Activated T-cell treated with anti-CD3 and anti-CD28 coated beads, Interleukin-2, amount 50 U/mL, for 24 hours (primary cell): Measurements from ENCODE around the gene KCNIP4.

Source experiments
- DNase-seq: peaks from one replicate; pipeline ENCODE4 v3.0.0-alpha.2; 2020
- H3K27ac Mint-ChIP-seq: 2 replicates; pipeline ENCODE4 v1.8.0; 2020; ENCODE audit warnings: mild to moderate bottlenecking, mixed read lengths
- H3K27me3 Mint-ChIP-seq: 2 replicates; pipeline ENCODE4 v1.8.0; 2020; ENCODE audit warnings: mixed read lengths
- H3K36me3 Mint-ChIP-seq: 2 replicates; pipeline ENCODE4 v1.8.0; 2020; ENCODE audit warnings: low read depth, mixed read lengths
- H3K4me1 Mint-ChIP-seq: 2 replicates; pipeline ENCODE4 v1.8.0; 2020; ENCODE audit warnings: low read depth, mixed read lengths
- H3K4me3 Mint-ChIP-seq: 2 replicates; pipeline ENCODE4 v1.8.0; 2020; ENCODE audit warnings: mild to moderate bottlenecking, moderate library complexity, mixed read lengths
- H3K9me3 Mint-ChIP-seq: 2 replicates; pipeline ENCODE4 v1.8.0; 2020; ENCODE audit warnings: mixed read lengths

Gene KCNIP4

DNA sequence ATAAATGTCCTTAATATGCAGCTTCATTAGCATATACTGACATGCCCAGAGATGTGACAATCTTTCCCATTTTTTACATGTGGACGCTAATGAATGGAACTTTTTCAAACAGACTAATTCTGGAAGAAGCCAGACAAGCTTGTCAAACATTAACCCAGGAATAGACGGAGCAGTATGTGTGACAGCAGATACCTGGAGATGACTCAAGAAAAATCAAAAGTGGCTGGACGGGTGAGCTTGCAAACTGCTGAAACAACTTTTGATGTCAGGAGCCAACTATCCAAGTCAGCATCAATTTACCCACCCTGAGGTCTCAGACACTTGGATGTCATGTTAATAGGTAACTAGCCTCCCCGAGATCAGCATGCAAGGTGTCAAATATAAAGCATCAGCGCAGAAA lies 1065.3 kb downstream of the KCNIP4 start:
- no peak overlapping the region for H3K4me3 Mint-ChIP-seq
- H3K27me3 Mint-ChIP-seq = no peaks in the 10 kb centered on the region
- H3K27ac Mint-ChIP-seq = no peak overlapping the region
- H3K4me1 Mint-ChIP-seq = no peaks in the 10 kb centered on the region
- DNase-seq = no peak
- no peaks in the 10 kb centered on the region for H3K36me3 Mint-ChIP-seq
- H3K9me3 Mint-ChIP-seq = peaks cover 10% of the 10 kb centered on the region

DNA sequence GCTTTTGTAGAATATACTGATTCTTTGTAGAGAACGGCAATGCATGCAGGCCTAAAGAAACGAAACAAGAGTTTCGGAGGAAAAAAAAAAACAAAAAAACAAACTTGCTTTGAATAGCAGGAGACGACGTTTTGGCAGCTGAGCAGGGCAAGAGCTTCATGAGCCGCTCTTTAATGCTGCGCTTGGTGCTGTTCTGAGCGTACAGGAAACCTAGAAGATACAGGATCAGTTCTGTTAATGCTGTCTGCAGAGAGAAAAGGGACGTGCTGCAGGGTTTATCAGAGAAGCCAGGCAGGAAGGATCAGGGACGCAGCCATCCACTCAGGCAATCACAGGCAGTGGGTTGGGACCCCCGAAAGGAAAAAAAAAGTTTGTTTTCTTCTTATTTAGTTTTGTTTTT lies 1066.1 kb downstream of the KCNIP4 start:
- Mint-ChIP-seq H3K4me1 (no peaks in the 10 kb centered on the region), H3K4me3 (no peak overlapping the region), H3K9me3 (peaks cover 10% of the 10 kb centered on the region), H3K36me3 (no peaks in the 10 kb centered on the region), H3K27ac (no peak overlapping the region), H3K27me3 (no peaks in the 10 kb centered on the region)
- DNase-seq = no peak

DNA sequence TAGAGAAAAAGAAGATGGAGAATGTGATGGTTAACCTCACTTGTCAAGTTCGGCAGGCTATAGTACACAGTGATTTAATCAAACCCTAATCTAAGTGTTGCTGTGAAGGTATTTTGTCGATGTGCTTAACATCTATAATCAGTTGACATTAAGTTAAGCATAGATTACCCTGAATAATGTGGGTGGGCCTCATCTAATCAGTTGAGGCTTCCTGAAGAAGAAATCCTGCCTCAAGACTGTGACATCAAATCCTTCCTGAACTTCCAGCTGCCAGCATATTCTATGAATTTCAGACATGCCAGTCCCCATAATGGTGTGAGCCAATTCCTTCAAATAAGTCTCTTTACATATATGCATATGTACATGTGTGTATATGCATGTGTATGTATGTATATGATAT lies 1066.9 kb downstream of the KCNIP4 start:
- Mint-ChIP-seq H3K4me3 (no peak overlapping the region), H3K9me3 (peaks cover 12% of the 10 kb centered on the region), H3K27ac (no peak overlapping the region), H3K36me3 (no peaks in the 10 kb centered on the region), H3K4me1 (no peaks in the 10 kb centered on the region), H3K27me3 (no peaks in the 10 kb centered on the region)
- no peak for DNase-seq

DNA sequence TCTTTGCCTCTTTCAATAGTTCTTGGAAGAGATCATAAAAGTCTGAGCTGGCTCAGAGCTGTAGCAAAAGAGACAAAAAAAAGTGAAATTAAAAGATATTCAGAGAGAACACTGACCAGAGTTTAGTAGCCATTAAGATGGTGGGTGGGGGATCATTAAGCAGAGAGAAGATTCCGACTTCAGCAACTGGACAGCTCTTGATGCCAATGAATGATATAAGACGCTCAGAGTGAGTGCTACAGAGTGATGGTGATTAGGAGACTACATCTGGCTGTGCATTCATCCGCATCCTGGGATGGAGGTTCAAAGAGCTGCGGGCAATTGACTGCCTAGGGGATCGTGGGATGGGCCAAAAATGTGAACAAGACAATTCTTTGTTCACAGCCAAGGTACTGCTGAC lies 1069.8 kb downstream of the KCNIP4 start:
- DNase-seq = no peak
- H3K36me3 Mint-ChIP-seq = no peaks in the 10 kb centered on the region
- H3K9me3 Mint-ChIP-seq = peaks cover 7% of the 10 kb centered on the region
- H3K4me1 Mint-ChIP-seq = no peaks in the 10 kb centered on the region
- no peak overlapping the region for H3K27ac Mint-ChIP-seq
- no peak overlapping the region for H3K4me3 Mint-ChIP-seq
- H3K27me3 Mint-ChIP-seq = no peaks in the 10 kb centered on the region

DNA sequence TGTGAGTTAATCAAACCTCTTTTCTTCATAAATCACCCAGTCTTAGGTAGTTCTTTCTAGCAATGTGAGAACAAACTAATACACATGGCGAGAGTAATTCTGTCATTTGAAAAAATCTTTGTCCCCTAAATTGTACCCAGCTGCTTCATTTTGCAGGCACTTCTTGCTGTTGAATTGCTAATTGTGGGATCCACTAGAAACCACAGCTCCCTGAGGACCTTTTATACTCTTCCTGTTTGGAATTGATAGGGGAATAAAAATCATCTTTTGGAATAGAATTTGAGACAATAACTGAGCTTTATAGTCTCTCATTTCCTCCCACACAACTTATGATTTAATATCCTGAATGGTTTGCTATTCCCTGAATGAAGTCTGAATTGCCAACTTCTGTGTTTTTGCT lies 1078.1 kb downstream of the KCNIP4 start:
- no peak overlapping the region for H3K4me3 Mint-ChIP-seq
- no peaks in the 10 kb centered on the region for H3K27me3 Mint-ChIP-seq
- no peak for DNase-seq
- H3K4me1 Mint-ChIP-seq = no peaks in the 10 kb centered on the region
- H3K36me3 Mint-ChIP-seq = no peaks in the 10 kb centered on the region
- no peaks in the 10 kb centered on the region for H3K9me3 Mint-ChIP-seq
- H3K27ac Mint-ChIP-seq = no peak overlapping the region

DNA sequence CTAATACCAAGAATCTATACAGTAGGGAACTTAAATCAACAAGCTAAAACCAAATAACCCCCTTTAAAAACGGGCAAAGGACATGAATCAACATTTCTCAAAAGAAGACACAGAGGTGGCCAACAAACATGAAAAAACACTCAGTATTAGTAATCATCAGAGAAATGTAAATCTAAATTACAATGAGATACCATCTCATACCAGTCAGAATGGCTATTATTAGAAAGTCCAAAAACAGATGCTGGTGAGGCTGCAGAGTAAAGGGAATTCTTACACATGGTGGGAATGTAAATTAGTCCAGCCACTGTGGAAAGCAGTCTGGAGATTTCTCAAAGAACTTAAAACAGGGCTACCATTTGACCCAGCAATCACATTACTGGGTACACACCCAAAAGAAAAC lies 1080.5 kb downstream of the KCNIP4 start:
- no peaks in the 10 kb centered on the region for H3K4me1 Mint-ChIP-seq
- no peak overlapping the region for H3K4me3 Mint-ChIP-seq
- H3K9me3 Mint-ChIP-seq = peaks cover 5% of the 10 kb centered on the region
- DNase-seq = no peak
- no peak overlapping the region for H3K27ac Mint-ChIP-seq
- H3K27me3 Mint-ChIP-seq = no peaks in the 10 kb centered on the region
- H3K36me3 Mint-ChIP-seq = no peaks in the 10 kb centered on the region

DNA sequence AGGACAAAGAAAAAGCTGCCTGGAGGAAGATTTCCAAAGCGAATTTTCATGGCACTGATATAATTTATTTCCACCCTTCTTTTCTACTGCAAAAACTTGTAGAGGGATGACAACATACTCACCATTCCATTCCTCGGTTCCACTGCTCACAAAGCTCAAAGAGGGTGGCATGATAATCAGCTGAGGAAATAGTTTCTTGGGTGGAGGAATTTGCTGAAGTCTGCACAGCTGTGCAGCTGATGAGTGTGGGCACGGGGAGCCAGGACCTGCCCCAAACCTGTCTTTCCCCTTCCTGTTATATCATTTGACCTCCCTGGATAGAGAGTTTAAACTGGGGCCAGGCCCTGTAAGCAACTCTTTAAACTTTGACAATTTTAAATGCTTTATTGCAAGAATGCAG lies 1087.7 kb downstream of the KCNIP4 start:
- Mint-ChIP-seq H3K27me3 (no peaks in the 10 kb centered on the region), H3K27ac (no peak overlapping the region), H3K4me3 (no peak overlapping the region), H3K4me1 (no peaks in the 10 kb centered on the region), H3K36me3 (no peaks in the 10 kb centered on the region), H3K9me3 (peaks cover 5% of the 10 kb centered on the region)
- no peak for DNase-seq

DNA sequence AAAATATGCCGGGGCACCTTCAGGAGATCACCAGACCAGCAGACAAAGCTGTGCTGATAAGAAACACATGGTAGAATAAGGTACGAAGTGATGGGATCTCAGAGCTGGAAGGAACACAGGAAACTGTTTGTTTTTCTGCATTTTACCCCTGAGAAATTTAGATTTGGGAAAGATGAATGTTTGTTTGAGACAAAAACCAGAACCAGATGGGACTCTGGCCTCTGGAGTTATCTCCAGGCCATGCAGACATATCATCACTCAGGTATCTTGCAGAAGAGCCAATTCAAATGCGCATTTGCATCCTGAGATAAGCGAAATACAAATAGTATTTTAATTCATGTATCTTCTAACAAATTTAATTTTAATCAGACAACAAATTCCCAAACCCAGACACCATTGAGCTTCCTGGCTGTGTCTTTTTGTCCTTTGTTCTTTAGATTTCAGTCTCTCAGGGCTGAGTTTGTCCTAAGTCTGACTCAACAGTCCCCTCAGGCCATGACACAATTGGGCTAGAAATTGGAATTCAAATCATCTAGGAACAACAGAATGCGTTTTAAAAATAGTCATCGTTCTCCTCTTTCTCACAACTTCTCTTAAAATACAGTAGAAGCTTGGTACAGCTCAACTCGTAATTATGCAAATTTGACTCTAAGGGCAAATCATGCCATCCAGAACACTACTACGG lies 1089.3 kb downstream of the KCNIP4 start:
- Mint-ChIP-seq H3K27me3 (no peaks in the 10 kb centered on the region), H3K4me1 (no peaks in the 10 kb centered on the region), H3K4me3 (no peak overlapping the region), H3K9me3 (peaks cover 5% of the 10 kb centered on the region), H3K36me3 (no peaks in the 10 kb centered on the region), H3K27ac (no peak overlapping the region)
- no peak for DNase-seq

DNA sequence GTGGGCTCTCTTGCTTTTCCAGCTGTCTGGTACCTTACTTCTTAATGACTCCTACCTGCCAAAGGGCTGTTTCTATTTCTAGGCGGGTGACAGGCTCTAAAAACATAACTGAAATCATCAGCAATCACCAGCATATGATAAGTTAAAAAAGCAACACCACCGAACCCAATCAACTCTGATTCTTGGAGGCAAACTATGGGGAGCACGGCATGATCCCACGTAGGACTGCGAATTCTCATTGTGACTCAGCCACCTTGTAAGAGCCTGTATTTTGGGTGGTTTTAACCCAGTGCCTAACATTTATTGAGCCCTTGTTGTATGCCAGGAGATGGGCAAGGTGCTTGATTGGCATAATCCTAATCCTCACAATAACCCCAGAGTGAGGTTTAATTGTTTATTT lies 1091.5 kb downstream of the KCNIP4 start:
- Mint-ChIP-seq H3K27me3 (no peaks in the 10 kb centered on the region), H3K9me3 (peaks cover 18% of the 10 kb centered on the region), H3K4me3 (no peak overlapping the region), H3K36me3 (no peaks in the 10 kb centered on the region), H3K27ac (no peak overlapping the region), H3K4me1 (no peaks in the 10 kb centered on the region)
- no peak for DNase-seq

DNA sequence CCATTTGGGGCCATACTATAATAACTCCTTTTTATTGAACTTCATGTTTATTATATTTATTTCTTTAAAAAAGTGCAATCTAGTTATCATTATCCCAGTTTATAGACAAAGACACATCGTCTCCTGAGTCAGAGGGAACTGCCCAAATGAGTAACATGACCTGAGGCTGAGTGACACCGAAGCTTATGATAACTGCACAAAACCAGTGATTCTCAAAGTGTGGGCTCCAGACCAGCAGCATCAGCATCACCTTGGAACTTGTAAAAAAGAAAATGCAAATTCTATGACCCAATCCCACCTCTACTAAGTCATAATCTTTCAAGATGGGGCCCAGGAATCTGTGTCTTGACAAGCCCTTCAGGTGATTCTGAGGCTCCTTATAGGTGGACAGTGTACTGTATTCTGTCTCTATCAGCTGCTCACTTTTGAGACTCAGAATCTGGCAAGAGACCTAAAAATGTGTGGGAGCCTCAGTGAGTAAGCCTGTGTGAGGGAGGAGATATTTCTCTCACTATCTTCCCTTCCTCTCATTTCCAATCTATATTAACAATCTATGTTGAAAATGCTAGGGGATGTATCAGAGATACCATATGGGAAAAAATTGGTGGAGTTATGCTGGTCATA lies 1101.3 kb downstream of the KCNIP4 start:
- Mint-ChIP-seq H3K27ac (no peak overlapping the region), H3K4me1 (no peaks in the 10 kb centered on the region), H3K27me3 (no peaks in the 10 kb centered on the region), H3K36me3 (no peaks in the 10 kb centered on the region), H3K9me3 (peaks cover 13% of the 10 kb centered on the region), H3K4me3 (no peak overlapping the region)
- no peak for DNase-seq

DNA sequence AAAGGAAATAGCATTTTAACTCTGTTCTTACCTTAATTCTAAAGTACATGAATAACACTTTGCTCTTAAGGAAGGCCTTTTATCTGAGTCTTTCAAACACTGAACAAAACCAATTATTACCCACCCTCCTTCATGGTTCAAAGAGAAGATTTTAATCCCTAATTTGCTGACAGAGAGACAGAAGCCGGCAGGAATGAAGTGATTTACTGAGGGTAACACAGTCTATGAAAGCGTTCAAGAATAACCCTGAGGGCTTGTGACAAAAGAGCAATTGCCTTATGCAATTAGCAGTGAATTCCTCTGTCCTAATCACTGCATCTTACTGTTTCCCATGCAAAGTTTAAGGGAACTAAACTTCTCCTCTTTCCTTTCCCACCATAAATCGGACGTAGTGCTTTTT lies 1104.3 kb downstream of the KCNIP4 start:
- DNase-seq = no peak
- no peak overlapping the region for H3K4me3 Mint-ChIP-seq
- H3K27ac Mint-ChIP-seq = no peak overlapping the region
- H3K27me3 Mint-ChIP-seq = no peaks in the 10 kb centered on the region
- H3K36me3 Mint-ChIP-seq = no peaks in the 10 kb centered on the region
- peaks cover 2% of the 10 kb centered on the region for H3K9me3 Mint-ChIP-seq
- H3K4me1 Mint-ChIP-seq = no peaks in the 10 kb centered on the region

DNA sequence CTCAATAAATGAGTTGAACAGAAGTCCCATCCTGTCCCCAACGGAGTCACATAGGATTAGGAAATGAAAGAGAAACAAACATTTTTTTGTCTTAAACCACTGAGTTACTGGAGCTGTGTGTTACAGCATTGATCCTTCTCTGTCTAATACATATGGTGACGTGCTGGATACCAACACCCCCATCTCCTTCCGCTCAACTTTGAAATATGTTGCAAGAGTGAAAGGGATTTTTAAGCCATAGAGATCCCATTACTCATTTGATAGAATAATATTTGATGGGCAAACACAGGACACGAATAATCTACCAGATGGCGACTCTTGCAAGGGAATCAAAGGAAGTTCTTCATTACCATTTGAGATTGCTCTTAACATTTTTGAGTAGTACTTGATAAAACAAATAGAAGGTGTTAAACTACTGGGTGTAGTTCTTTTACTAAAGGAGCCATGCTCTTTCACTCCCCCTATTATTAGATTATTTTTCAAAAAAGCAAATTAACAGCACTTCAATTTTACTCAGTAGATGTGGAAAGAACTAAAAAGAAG lies 1107.9 kb downstream of the KCNIP4 start:
- no peaks in the 10 kb centered on the region for H3K27me3 Mint-ChIP-seq
- no peak for DNase-seq
- no peak overlapping the region for H3K4me3 Mint-ChIP-seq
- H3K36me3 Mint-ChIP-seq = no peaks in the 10 kb centered on the region
- no peak overlapping the region for H3K27ac Mint-ChIP-seq
- peaks cover 2% of the 10 kb centered on the region for H3K9me3 Mint-ChIP-seq
- no peaks in the 10 kb centered on the region for H3K4me1 Mint-ChIP-seq

DNA sequence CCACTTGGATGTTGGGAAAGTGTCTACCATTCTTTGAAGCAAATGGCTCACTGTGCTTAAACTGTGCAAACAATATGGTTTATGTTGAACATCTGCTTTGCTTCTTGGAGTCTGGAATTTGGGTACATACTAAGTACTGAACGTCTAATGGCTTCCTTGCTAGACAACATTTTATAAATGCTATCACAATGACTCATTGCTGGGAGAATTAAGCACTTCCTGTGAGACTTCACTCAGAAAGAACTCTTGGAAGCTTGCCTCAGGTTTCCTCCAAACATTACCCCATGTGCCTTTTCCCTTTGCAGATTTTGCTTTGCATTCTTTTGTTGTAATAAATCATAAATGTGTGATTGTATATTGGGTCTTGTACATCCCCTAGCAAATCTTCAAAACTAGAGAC lies 1108.6 kb downstream of the KCNIP4 start:
- no peak for DNase-seq
- Mint-ChIP-seq H3K27ac (no peak overlapping the region), H3K27me3 (no peaks in the 10 kb centered on the region), H3K4me1 (no peaks in the 10 kb centered on the region), H3K4me3 (no peak overlapping the region), H3K36me3 (no peaks in the 10 kb centered on the region), H3K9me3 (peaks cover 2% of the 10 kb centered on the region)

DNA sequence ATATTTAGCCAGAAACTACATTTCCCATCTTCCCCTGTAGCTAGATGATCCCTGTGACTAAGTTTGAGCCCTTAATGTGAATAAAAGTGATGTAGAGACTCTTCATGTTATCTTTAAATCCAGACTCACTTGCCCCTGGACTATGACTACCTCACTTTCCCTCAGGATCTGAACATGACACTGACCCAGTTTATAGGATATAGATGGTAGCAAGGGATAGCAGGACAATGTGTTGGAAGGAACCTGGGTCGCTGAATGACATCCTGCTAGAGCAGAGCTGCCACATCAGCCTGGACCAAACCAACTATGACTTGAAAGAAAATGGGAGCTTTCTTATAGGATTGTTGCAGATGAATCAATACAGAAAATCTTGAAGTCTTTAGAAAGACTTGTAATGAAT lies 1110.1 kb downstream of the KCNIP4 start:
- Mint-ChIP-seq H3K4me1 (no peaks in the 10 kb centered on the region), H3K9me3 (peaks cover 2% of the 10 kb centered on the region), H3K27me3 (no peaks in the 10 kb centered on the region), H3K4me3 (no peak overlapping the region), H3K36me3 (no peaks in the 10 kb centered on the region), H3K27ac (no peak overlapping the region)
- no peak for DNase-seq

DNA sequence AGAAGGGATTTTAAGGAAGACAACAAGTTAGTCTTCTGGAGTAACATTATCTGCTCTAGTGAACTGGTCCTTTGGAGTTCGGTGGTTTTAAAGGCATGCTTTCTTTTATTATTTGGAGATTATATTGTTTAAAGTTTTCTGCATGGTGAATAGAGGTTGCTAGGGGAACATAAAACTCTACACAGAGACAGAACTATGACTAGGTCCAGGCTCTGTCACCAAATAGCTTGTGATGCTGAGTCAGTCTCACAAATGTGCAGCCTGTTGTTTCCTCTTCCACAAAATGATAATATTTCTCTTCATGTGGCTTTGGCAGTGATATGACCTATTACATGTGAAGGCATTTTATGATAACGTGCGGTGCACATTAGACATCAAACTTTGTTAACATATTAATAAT lies 1115.7 kb downstream of the KCNIP4 start:
- Mint-ChIP-seq H3K27ac (no peak overlapping the region), H3K4me3 (no peak overlapping the region), H3K4me1 (no peaks in the 10 kb centered on the region), H3K36me3 (no peaks in the 10 kb centered on the region), H3K9me3 (no peaks in the 10 kb centered on the region), H3K27me3 (no peaks in the 10 kb centered on the region)
- DNase-seq = no peak
